Stimulated activated memory B cell treated with anti-CD40 and anti-IgM and Interleukin-4, amounts not matched to agents 10 μg/mL and 1 μg/mL and 100 μg/mL, for 72 hours (primary cell): Measurements from ENCODE around the gene FAM78B.

ENCODE experiments used
- ATAC-seq: fragments of 150-1000 bp; cut with Tn5 transposase; 2 replicates; pipeline ENCODE4 v1.10.0; 2021
- H3K27ac Mint-ChIP-seq: one replicate; pipeline ENCODE4 v1.8.0; 2022; ENCODE audit warnings: mild to moderate bottlenecking, mixed read lengths
- H3K27me3 Mint-ChIP-seq: one replicate; pipeline ENCODE4 v1.8.0; 2022; ENCODE audit warnings: mixed read lengths
- H3K36me3 Mint-ChIP-seq: one replicate; pipeline ENCODE4 v1.8.0; 2022; ENCODE audit warnings: mixed read lengths
- H3K4me1 Mint-ChIP-seq: one replicate; pipeline ENCODE4 v1.8.0; 2022; ENCODE audit warnings: mixed read lengths
- H3K4me3 Mint-ChIP-seq: one replicate; pipeline ENCODE4 v1.8.0; 2022; ENCODE audit warnings: mild to moderate bottlenecking, moderate library complexity, mixed read lengths
- H3K9me3 Mint-ChIP-seq: one replicate; pipeline ENCODE4 v1.8.0; 2022; ENCODE audit warnings: mixed read lengths

The FAM78B gene

GRCh38 chr1:166170726-166171125, 3.9 kb upstream of the FAM78B start:
- no peak overlapping the region for H3K4me3 Mint-ChIP-seq
- H3K9me3 Mint-ChIP-seq, result no peaks in the 10 kb centered on the region
- peaks cover 5% of the 10 kb centered on the region for H3K27me3 Mint-ChIP-seq
- H3K36me3 Mint-ChIP-seq, result no peaks in the 10 kb centered on the region
- no peak overlapping the region for H3K27ac Mint-ChIP-seq
- ATAC-seq, result no peak
- H3K4me1 Mint-ChIP-seq, result peaks cover 18% of the 10 kb centered on the region

- Mint-ChIP-seq H3K4me3 (no peak overlapping the region), H3K27me3 (peaks cover 11% of the 10 kb centered on the region), H3K4me1 (peaks cover 25% of the 10 kb centered on the region), H3K9me3 (no peaks in the 10 kb centered on the region), H3K27ac (no peak overlapping the region), H3K36me3 (no peaks in the 10 kb centered on the region)
- peak; percentile 53 for ATAC-seq
These were observed 3.3 kb upstream of the FAM78B start for GRCh38 chr1:166170075-166170474.

GRCh38 chr1:166169182-166169581, 2.4 kb upstream of the FAM78B start:
- H3K27me3 Mint-ChIP-seq, result peaks cover 17% of the 10 kb centered on the region
- ATAC-seq, result no peak

GRCh38 chr1:166167572-166167925, 748 bp upstream of the FAM78B start:
- ATAC-seq, result no peak
- Mint-ChIP-seq H3K36me3 (no peaks in the 10 kb centered on the region), H3K4me1 (peaks cover 30% of the 10 kb centered on the region), H3K4me3 (peak overlapping the region; percentile 84), H3K9me3 (no peaks in the 10 kb centered on the region), H3K27me3 (peaks cover 23% of the 10 kb centered on the region), H3K27ac (no peak overlapping the region)

More at GRCh38 chr1:166169182-166169581, 2.4 kb upstream of the FAM78B start:
- H3K27ac Mint-ChIP-seq, result no peak overlapping the region
- no peaks in the 10 kb centered on the region for H3K9me3 Mint-ChIP-seq
- H3K4me1 Mint-ChIP-seq, result peaks cover 30% of the 10 kb centered on the region
- H3K36me3 Mint-ChIP-seq, result no peaks in the 10 kb centered on the region
- H3K4me3 Mint-ChIP-seq, result no peak overlapping the region

- Mint-ChIP-seq H3K9me3 (no peaks in the 10 kb centered on the region), H3K4me3 (no peak overlapping the region), H3K4me1 (peaks cover 30% of the 10 kb centered on the region), H3K27me3 (peaks cover 34% of the 10 kb centered on the region), H3K36me3 (no peaks in the 10 kb centered on the region), H3K27ac (no peak overlapping the region)
- ATAC-seq, result peak; percentile 44
These were observed 488 bp downstream of the FAM78B start for GRCh38 chr1:166166329-166166697.

GRCh38 chr1:166165661-166166328, 1.0 kb downstream of the FAM78B start:
- Mint-ChIP-seq H3K27me3 (peaks cover 39% of the 10 kb centered on the region), H3K9me3 (no peaks in the 10 kb centered on the region), H3K4me3 (peak overlapping the region; percentile 82), H3K4me1 (peaks cover 30% of the 10 kb centered on the region), H3K36me3 (no peaks in the 10 kb centered on the region), H3K27ac (peak overlapping the region; percentile 48)
- ATAC-seq, result peak; percentile 1

- Mint-ChIP-seq H3K27me3 (peaks cover 44% of the 10 kb centered on the region), H3K9me3 (no peaks in the 10 kb centered on the region), H3K4me1 (peaks cover 27% of the 10 kb centered on the region), H3K27ac (peak overlapping the region; percentile 48), H3K36me3 (no peaks in the 10 kb centered on the region), H3K4me3 (peak overlapping the region; percentile 82)
- no peak for ATAC-seq
These were observed 1.7 kb downstream of the FAM78B start for GRCh38 chr1:166164995-166165660.

- ATAC-seq, result no peak
- peaks cover 44% of the 10 kb centered on the region for H3K27me3 Mint-ChIP-seq
- no peaks in the 10 kb centered on the region for H3K36me3 Mint-ChIP-seq
- peaks cover 24% of the 10 kb centered on the region for H3K4me1 Mint-ChIP-seq
- no peak overlapping the region for H3K27ac Mint-ChIP-seq
- no peaks in the 10 kb centered on the region for H3K9me3 Mint-ChIP-seq
- peak overlapping the region; percentile 82 for H3K4me3 Mint-ChIP-seq
These were observed 2.2 kb downstream of the FAM78B start for GRCh38 chr1:166164646-166164994.

GRCh38 chr1:166159656-166160055, 7.1 kb downstream of the FAM78B start:
- ATAC-seq, result no peak
- Mint-ChIP-seq H3K27me3 (peaks cover 28% of the 10 kb centered on the region), H3K9me3 (no peaks in the 10 kb centered on the region), H3K36me3 (no peaks in the 10 kb centered on the region), H3K27ac (no peak overlapping the region), H3K4me1 (peaks cover 1% of the 10 kb centered on the region), H3K4me3 (no peak overlapping the region)

- ATAC-seq, result no peak
- H3K27me3 Mint-ChIP-seq, result peaks cover 13% of the 10 kb centered on the region
- no peaks in the 10 kb centered on the region for H3K4me1 Mint-ChIP-seq
- H3K27ac Mint-ChIP-seq, result no peak overlapping the region
- H3K4me3 Mint-ChIP-seq, result no peak overlapping the region
- H3K9me3 Mint-ChIP-seq, result no peaks in the 10 kb centered on the region
- H3K36me3 Mint-ChIP-seq, result no peaks in the 10 kb centered on the region
These were observed 10.1 kb downstream of the FAM78B start for GRCh38 chr1:166156674-166157073.

- no peaks in the 10 kb centered on the region for H3K27me3 Mint-ChIP-seq
- H3K9me3 Mint-ChIP-seq, result no peaks in the 10 kb centered on the region
- H3K36me3 Mint-ChIP-seq, result no peaks in the 10 kb centered on the region
- H3K4me1 Mint-ChIP-seq, result no peaks in the 10 kb centered on the region
- no peak for ATAC-seq
- no peak overlapping the region for H3K27ac Mint-ChIP-seq
- no peak overlapping the region for H3K4me3 Mint-ChIP-seq
These were observed 11.7 kb downstream of the FAM78B start for GRCh38 chr1:166155108-166155507.

GRCh38 chr1:166153525-166154314, 13.1 kb downstream of the FAM78B start:
- no peak overlapping the region for H3K27ac Mint-ChIP-seq
- no peak overlapping the region for H3K4me3 Mint-ChIP-seq
- H3K36me3 Mint-ChIP-seq, result no peaks in the 10 kb centered on the region
- no peaks in the 10 kb centered on the region for H3K4me1 Mint-ChIP-seq
- peak; percentile 52 for ATAC-seq
- no peaks in the 10 kb centered on the region for H3K27me3 Mint-ChIP-seq
- no peaks in the 10 kb centered on the region for H3K9me3 Mint-ChIP-seq

GRCh38 chr1:166152978-166153377, 13.8 kb downstream of the FAM78B start:
- Mint-ChIP-seq H3K36me3 (no peaks in the 10 kb centered on the region), H3K27ac (no peak overlapping the region), H3K4me3 (no peak overlapping the region), H3K9me3 (peaks cover 2% of the 10 kb centered on the region), H3K4me1 (no peaks in the 10 kb centered on the region), H3K27me3 (no peaks in the 10 kb centered on the region)
- no peak for ATAC-seq

- H3K27me3 Mint-ChIP-seq, result no peaks in the 10 kb centered on the region
- no peak for ATAC-seq
- no peak overlapping the region for H3K27ac Mint-ChIP-seq
- H3K4me3 Mint-ChIP-seq, result no peak overlapping the region
- peaks cover 2% of the 10 kb centered on the region for H3K9me3 Mint-ChIP-seq
- no peaks in the 10 kb centered on the region for H3K4me1 Mint-ChIP-seq
- H3K36me3 Mint-ChIP-seq, result no peaks in the 10 kb centered on the region
These were observed 15.0 kb downstream of the FAM78B start for GRCh38 chr1:166151804-166152203.

GRCh38 chr1:166145499-166145898, 21.3 kb downstream of the FAM78B start:
- Mint-ChIP-seq H3K4me3 (no peak overlapping the region), H3K4me1 (no peaks in the 10 kb centered on the region), H3K9me3 (peaks cover 2% of the 10 kb centered on the region), H3K27me3 (no peaks in the 10 kb centered on the region), H3K36me3 (no peaks in the 10 kb centered on the region), H3K27ac (no peak overlapping the region)
- no peak for ATAC-seq

- Mint-ChIP-seq H3K27me3 (peaks cover 8% of the 10 kb centered on the region), H3K9me3 (no peaks in the 10 kb centered on the region), H3K4me3 (no peak overlapping the region), H3K27ac (no peak overlapping the region), H3K4me1 (no peaks in the 10 kb centered on the region), H3K36me3 (no peaks in the 10 kb centered on the region)
- no peak for ATAC-seq
These were observed 24.8 kb downstream of the FAM78B start for GRCh38 chr1:166141969-166142368.
